Heart left ventricle (tissue), 16 donors: ENCODE results near the gene PTPRD. TPM values are rescaled to one million over a fixed set of nuclear protein-coding genes. Genes with fewer than 3 reads are reported as not detected.
A peak's percentile ranks its signal among the peaks of the same experiment; 100 is the strongest.

ENCODE experiments used
- ATAC-seq, 4 donors: fragments of 200-7000 bp; cut with Tn5 transposase; one replicate each; pipeline ENCODE4 v1.9.1; 2020 to 2022; ENCODE audit warnings: moderate library complexity in 4 of 4, mild to moderate bottlenecking in 3 of 4, moderate number of reproducible peaks in 1 of 4
- DNase-seq, 5 donors: peaks; one replicate each; pipeline ENCODE4 v3.0.0-alpha.2; 2020
- H3K27ac ChIP-seq, 12 donors: fragments of 200-600 bp; sonication (generic) in 4 of 12; one replicate each; pipeline versions ENCODE4 v1.5.0 to v1.8.0; 2016 to 2022; ENCODE audit warnings: mild to moderate bottlenecking in 2 of 12
- H3K27me3 ChIP-seq, 9 donors: fragments of 200-600 bp; sonication (generic) in 2 of 9; one replicate each; pipeline versions ENCODE4 v1.5.1 to v1.8.0; 2016 to 2022; ENCODE audit warnings: mild to moderate bottlenecking in 3 of 9
- H3K36me3 ChIP-seq, 9 donors: fragments of 200-600 bp; sonication (generic) in 2 of 9; one replicate each; pipeline versions ENCODE4 v1.5.0 to v1.8.0; 2018 to 2022; ENCODE audit warnings: mild to moderate bottlenecking in 2 of 9
- H3K4me1 ChIP-seq, 12 donors: fragments of 200-600 bp; sonication (generic) in 4 of 12; one replicate each; pipeline versions ENCODE4 v1.5.0 to v1.8.0; 2016 to 2022; ENCODE audit warnings: mild to moderate bottlenecking in 3 of 12
- H3K4me3 ChIP-seq, 12 donors: fragments of 200-600 bp; sonication (generic) in 4 of 12; one replicate each; pipeline versions ENCODE4 v1.5.0 to v1.8.0; 2017 to 2022; ENCODE audit warnings: mild to moderate bottlenecking in 9 of 12, moderate library complexity in 4 of 12
- H3K9me3 ChIP-seq, 12 donors: fragments of 200-600 bp; sonication (generic) in 4 of 12; one replicate each; pipeline versions ENCODE4 v1.5.0 to v1.8.0; 2016 to 2022; ENCODE audit warnings: mild to moderate bottlenecking in 1 of 12
- POLR2A ChIP-seq, 2 donors: fragments of 450-650 bp; IDR thresholded peaks; one replicate each; pipeline ENCODE4 v1.6.1; 2017; ENCODE audit warnings: antibody characterized with exemption in 2 of 2, mild to moderate bottlenecking in 2 of 2, moderate library complexity in 2 of 2
- WGBS, 4 donors: extraction: QIAGEN DNeasy Blood & Tissue Kit in 2 of 4; methylation state at CpG; one replicate each; pipeline versions ENCODE4 v1.1.5 to v1.1.7; 2013 to 2018; 5-methylcytosine and 5-hydroxymethylcytosine counted together
- intact Hi-C, 10 donors: fragments of 100-400 bp; cut with DNase I; formaldehyde crosslinking; loops; one replicate each; pipeline versions ENCODE4 v1.11.1 to v1.14.2; 2022
- polyA plus RNA-seq, 2 donors: library from polyadenylated mRNA; stranded (reverse); fragments of 200-250 nt; gene quantifications; one replicate each; pipeline ENCODE4 v1.2.3, GENCODE V29; 2013
- total RNA-seq, 9 donors: library from RNA; depleted of rRNA in 2 of 9; stranded (reverse); fragments of >200 nt in 2 of 9; fragmentation: NEBNext Ultra II Directional in 3 of 9; extraction: Animal tissue kit (Norgen Biotek cat#: 25700) in 3 of 9; gene quantifications; one replicate each; pipeline versions ENCODE4 v1.1.0 to v1.2.4, GENCODE V29; 2016 to 2023
- TF ChIP-seq, protein P1 (sequence below), 12 donors: fragments of 200-600 bp; sonication (generic) in 4 of 12; IDR thresholded peaks; one replicate each; pipeline versions ENCODE4 v1.5.0 to v1.8.0; 2018 to 2022; ENCODE audit warnings: antibody characterized with exemption in 12 of 12, mild to moderate bottlenecking in 5 of 12
- donor health status: ischemic (EF 13 %, LVEDD 7.1; RV severe dilation, severe dysfunction).
- donor health status: healthy with polysubstance abuse.
- donor health status: DM: no; HTN: yes; CAD: no.
- donor health status: DM: no; HTN: no; CAD: no.
- donor health status: ischemic (EF 25% LVEDD 6.9; RV normal size, moderate dysfunction).
- donor health status: ischemic (EF 25% LVEDD 5.7; RV mildly dilated, moderate dysfunction).
- donor health status: healthy.
- donor health status: DM: yes; HTN: yes; CAD: no.
- donor health status: ischemic (EF 35%, LVEDD 5.7; RV mildly dilated, moderate dysfunction).
- donor health status: nonischemic (EF 11% LVEDD 7.7; RV severe dilation, severe dysfunction).
- donor health status: DM: yes; HTN: yes; CAD: no.
- donor health status: PGD.
- donor health status: ischemic (EF 29% LVEDD 5.4; RV normal size, mild dysfunction).
- donor health status: nonischemic (EF 23%, LVEDD 6.1; RV moderate dilation, normal function).

Gene PTPRD
- total and polyA plus RNA-seq, 11 donors, result 1.4 to 25.3 (median 15.1) TPM

DNA sequence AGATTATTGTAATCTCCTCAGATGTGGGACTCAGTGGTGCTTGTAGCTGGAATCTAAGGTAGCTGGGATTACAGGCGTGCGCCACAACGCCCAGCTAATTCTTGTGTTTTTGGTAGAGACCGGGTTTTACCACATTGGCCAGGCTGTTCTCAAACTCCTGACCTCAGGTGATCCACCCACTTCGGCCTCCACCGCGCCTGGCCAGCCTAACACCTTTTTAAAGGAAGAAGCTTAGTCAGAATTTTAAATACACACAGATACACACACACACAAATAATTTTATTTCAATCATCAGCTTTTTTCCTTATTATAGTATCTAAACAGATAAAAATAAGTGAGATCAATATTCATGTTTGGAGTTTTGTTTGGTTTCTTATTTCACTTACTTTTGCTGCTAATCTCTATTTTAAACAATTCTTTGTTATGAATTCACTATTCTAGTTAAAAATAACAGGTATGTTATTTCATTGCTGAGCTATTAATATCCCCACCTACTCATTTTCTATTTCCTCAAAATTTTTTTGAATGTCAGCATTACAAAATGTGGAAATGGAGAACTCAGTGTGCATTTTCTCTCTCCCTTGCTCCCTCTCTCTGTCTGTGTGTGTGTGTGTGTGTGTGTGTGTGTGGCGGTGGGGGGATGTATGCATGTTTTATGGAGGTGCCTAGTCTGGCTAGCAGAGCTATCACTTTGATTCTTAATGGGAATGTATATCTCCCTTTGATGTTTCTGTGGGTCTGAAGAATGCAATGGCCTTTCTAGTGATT is 1852.6 kb downstream of the PTPRD start:
- 84 to 90% (median 87%) methylated on average over 8 of the region's 8 CpGs for WGBS, 4 donors
- H3K27ac ChIP-seq, result no peak overlapping the region
- DNase-seq, result no peak
- no peak for TF ChIP-seq POLR2A (IDR thresholded peaks at IDR 0.05)
- TF ChIP-seq, protein P1, sequence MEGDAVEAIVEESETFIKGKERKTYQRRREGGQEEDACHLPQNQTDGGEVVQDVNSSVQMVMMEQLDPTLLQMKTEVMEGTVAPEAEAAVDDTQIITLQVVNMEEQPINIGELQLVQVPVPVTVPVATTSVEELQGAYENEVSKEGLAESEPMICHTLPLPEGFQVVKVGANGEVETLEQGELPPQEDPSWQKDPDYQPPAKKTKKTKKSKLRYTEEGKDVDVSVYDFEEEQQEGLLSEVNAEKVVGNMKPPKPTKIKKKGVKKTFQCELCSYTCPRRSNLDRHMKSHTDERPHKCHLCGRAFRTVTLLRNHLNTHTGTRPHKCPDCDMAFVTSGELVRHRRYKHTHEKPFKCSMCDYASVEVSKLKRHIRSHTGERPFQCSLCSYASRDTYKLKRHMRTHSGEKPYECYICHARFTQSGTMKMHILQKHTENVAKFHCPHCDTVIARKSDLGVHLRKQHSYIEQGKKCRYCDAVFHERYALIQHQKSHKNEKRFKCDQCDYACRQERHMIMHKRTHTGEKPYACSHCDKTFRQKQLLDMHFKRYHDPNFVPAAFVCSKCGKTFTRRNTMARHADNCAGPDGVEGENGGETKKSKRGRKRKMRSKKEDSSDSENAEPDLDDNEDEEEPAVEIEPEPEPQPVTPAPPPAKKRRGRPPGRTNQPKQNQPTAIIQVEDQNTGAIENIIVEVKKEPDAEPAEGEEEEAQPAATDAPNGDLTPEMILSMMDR (IDR thresholded peaks at IDR 0.05), result no peak
- H3K4me1 ChIP-seq, result no peaks in the 10 kb centered on the region
- H3K36me3 ChIP-seq, result no peaks in the 10 kb centered on the region
- H3K9me3 ChIP-seq, result peaks cover 0 to 22% (median 0%) of the 10 kb centered on the region in 12 donors
- H3K27me3 ChIP-seq, result no peaks in the 10 kb centered on the region
- intact Hi-C loops, result loop anchor here in 2 of 10 donors (10.0 kb wide), 2 partner anchors 55 to 1685 kb away; no protein-coding TSS in a partner anchor
- no peak overlapping the region for H3K4me3 ChIP-seq
- no peak for ATAC-seq

DNA sequence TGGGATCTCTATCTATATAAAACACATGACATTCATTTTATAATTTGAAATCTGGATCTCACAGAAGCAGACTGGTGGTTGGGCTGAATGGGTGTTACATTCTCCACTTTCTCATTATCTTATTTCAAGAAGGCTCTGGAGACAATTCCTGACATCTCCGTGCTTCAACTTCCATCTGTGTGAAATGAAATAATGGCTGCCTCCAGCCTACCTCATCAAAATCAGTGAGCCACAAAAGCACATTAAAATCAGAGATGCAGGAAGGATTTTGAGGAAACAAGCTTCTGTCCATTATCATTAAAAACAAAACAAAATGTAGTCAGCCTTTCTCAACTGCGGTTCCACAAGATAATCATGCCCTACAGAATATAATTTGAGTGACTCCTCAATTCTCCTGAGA is 1854.9 kb downstream of the PTPRD start:
- H3K27ac ChIP-seq, result no peak overlapping the region
- no peaks in the 10 kb centered on the region for H3K27me3 ChIP-seq
- DNase-seq (no peak), ATAC-seq (no peak)
- H3K4me3 ChIP-seq, result no peak overlapping the region
- 44 to 78% (median 62%) methylated on average over 2 of the region's 2 CpGs for WGBS, 4 donors
- intact Hi-C loops, result loop anchor here in 2 of 10 donors (10.0 kb wide), 2 partner anchors 57 to 1683 kb away; no protein-coding TSS in a partner anchor
- TF ChIP-seq, protein P1 (IDR thresholded peaks at IDR 0.05), result no peak
- no peak for TF ChIP-seq POLR2A (IDR thresholded peaks at IDR 0.05)
- H3K36me3 ChIP-seq, result no peaks in the 10 kb centered on the region
- H3K4me1 ChIP-seq, result no peaks in the 10 kb centered on the region
- peaks cover 0 to 22% (median 0%) of the 10 kb centered on the region in 12 donors for H3K9me3 ChIP-seq

DNA sequence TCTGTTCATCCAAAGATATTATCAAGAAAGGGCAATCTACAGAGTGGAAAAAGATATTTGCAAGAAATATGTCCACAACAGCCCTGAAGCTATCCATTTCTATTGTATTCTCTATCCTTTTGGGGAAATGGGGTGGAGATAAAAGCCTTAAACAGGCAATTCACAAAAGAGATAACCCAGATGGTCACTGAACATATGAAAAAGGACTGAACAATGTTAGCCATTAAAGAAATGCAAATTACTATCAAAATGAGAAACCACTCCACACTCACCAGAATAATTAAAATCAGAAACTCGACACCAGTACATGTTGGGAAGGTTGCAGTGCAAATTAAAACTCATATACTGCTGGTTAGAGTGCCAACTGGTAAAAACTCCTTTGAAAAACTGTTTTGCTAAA is 1858.1 kb downstream of the PTPRD start:
- Histone ChIP-seq H3K9me3 (peaks cover 0 to 22% (median 0%) of the 10 kb centered on the region in 12 donors), H3K36me3 (no peaks in the 10 kb centered on the region), H3K4me1 (peaks cover 0 to 11% (median 7%) of the 10 kb centered on the region in 12 donors), H3K4me3 (no peak overlapping the region), H3K27ac (no peak overlapping the region), H3K27me3 (no peaks in the 10 kb centered on the region)
- DNase-seq, result no peak
- ATAC-seq, result no peak
- 84 to 93% (median 88%) methylated on average over 1 of the region's 1 CpG for WGBS, 4 donors
- intact Hi-C loops, result loop anchor here in 2 of 10 donors (10.0 kb wide), 2 partner anchors 60 to 1680 kb away; no protein-coding TSS in a partner anchor
- no peak for TF ChIP-seq POLR2A (IDR thresholded peaks at IDR 0.05)
- TF ChIP-seq, protein P1 (IDR thresholded peaks at IDR 0.05), result no peak

DNA sequence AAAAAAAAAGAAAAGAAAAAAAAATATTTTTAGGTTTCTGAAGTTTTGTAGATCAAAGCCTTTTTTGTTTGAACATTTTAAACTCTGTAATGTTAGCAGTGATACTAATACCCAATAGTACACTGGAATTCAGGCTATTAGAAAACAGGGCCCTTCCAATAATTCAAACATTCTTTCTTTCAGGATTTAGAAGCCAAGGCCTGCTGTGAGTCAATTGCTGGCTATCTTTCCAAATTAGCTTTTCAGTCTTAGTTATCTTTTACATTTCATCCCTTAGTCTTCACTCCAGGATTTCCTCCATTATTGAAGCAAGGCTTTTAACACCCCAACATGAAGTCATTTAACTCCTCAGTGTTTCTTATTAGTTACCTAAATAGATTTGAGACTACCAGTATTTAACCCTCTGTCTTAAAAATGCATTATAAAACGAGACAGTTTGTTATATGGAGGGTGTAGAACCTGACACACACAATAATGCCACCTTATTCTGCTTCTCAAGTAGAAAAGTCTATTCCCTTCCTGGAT is 1861.3 kb downstream of the PTPRD start:
- WGBS, 4 donors, result 55 to 64% (median 58%) methylated on average over 1 of the region's 1 CpG
- intact Hi-C loops, result loop anchor here in 2 of 10 donors (10.0 kb wide), 2 partner anchors 63 to 1677 kb away; no protein-coding TSS in a partner anchor
- H3K27me3 ChIP-seq, result no peaks in the 10 kb centered on the region

More for the DNA sequence above, 1861.3 kb downstream of the PTPRD start:
- H3K36me3 ChIP-seq, result no peaks in the 10 kb centered on the region
- peaks cover 0 to 11% (median 7%) of the 10 kb centered on the region in 12 donors for H3K4me1 ChIP-seq
- DNase-seq (no peak), ATAC-seq (no peak)
- TF ChIP-seq, protein P1 (IDR thresholded peaks at IDR 0.05), result no peak
- TF ChIP-seq POLR2A (IDR thresholded peaks at IDR 0.05), result no peak
- peak overlapping the region in 1 of 12 donors; percentile 11 for H3K27ac ChIP-seq
- peaks cover 0 to 4% (median 0%) of the 10 kb centered on the region in 12 donors for H3K9me3 ChIP-seq
- no peak overlapping the region for H3K4me3 ChIP-seq
